ENCODE results near the gene OTOR.

- no peak for TF ChIP-seq ZNF274 (IDR thresholded peaks at IDR 0.05; ENCODE audit: low read depth, low read length)
- TF ChIP-seq YY1 (IDR thresholded peaks at IDR 0.05; ENCODE audit: insufficient read depth, insufficient read length) = no peak
Observed at GRCh38 chr20:16761305-16761829, 13.2 kb downstream of the OTOR start.
